ENCODE results near the gene IQGAP2. TPM values are rescaled to one million over a fixed set of nuclear protein-coding genes. Genes with fewer than 3 reads are reported as not detected.

The IQGAP2 gene
- total and polyA plus RNA-seq, 2 of the 8 experiments (the other 6 are each of a cell fraction or from before 2014, with no cell fraction given) = 19.7 to 66.0 TPM

GRCh38 chr5:76657091-76657490, 254.0 kb downstream of the IQGAP2 start:
- Histone ChIP-seq H3K79me2 (ENCODE audit: control insufficient read depth in 1 of 2, insufficient read depth in 2 of 2, low read length in 2 of 2) (no peaks in the 10 kb centered on the region), H3K56ac (replicated peaks; ENCODE audit: insufficient read length, low read depth, low read length) (no peak overlapping the region), H3K9ac (replicated peaks in 1 of 4; ENCODE audit: extremely low read depth in 1 of 4, low read depth in 3 of 4, low read length in 3 of 4) (no peak overlapping the region), H3K79me1 (ENCODE audit: low read depth, low read length) (no peaks in the 10 kb centered on the region), H3K4me3 (ENCODE audit: extremely low read depth in 1 of 4, insufficient read depth in 2 of 4, low read depth in 3 of 4, low read length in 4 of 4) (no peak overlapping the region), H3K23ac (ENCODE audit: insufficient read length) (no peak overlapping the region), H2BK120ac (replicated peaks; ENCODE audit: low read depth, low read length) (no peak overlapping the region), H3K36me3 (ENCODE audit: control insufficient read depth in 2 of 4, insufficient read depth in 4 of 4, low read length in 3 of 4) (peaks cover 0 to 5% (median 2%) of the 10 kb centered on the region in 4 experiments; a peak in 4 of 8 replicates), H4K91ac (replicated peaks; ENCODE audit: insufficient read length, low read length) (no peak overlapping the region), H2BK20ac (ENCODE audit: low read length) (no peak overlapping the region), H3K9me3 (ENCODE audit: insufficient read depth in 2 of 2, low read depth in 1 of 2, low read length in 1 of 2) (no peaks in the 10 kb centered on the region), H3K14ac (ENCODE audit: insufficient read length) (no peak overlapping the region), H3K4me2 (ENCODE audit: insufficient read depth in 1 of 2, low read depth in 2 of 2, low read length in 2 of 2) (no peak overlapping the region), H3K4me1 (replicated peaks in 1 of 4; ENCODE audit: control insufficient read depth in 3 of 4, insufficient read depth in 4 of 4, low read length in 3 of 4) (no peaks in the 10 kb centered on the region), H4K5ac (ENCODE audit: insufficient read length, low read depth, low read length) (no peak overlapping the region), H4K20me1 (replicated peaks in 1 of 2; ENCODE audit: control insufficient read depth in 1 of 2, insufficient read depth in 2 of 2, low read length in 2 of 2) (no peaks in the 10 kb centered on the region), H3K27me3 (replicated peaks in 1 of 4; ENCODE audit: control insufficient read depth in 3 of 4, extremely low read depth in 1 of 4, insufficient read depth in 3 of 4, low read length in 3 of 4) (no peaks in the 10 kb centered on the region), H2BK15ac (ENCODE audit: low read length) (no peak overlapping the region), H4K8ac (ENCODE audit: extremely low read depth, insufficient read depth, low read length) (no peak overlapping the region), H3K23me2 (ENCODE audit: low read depth, low read length) (no peaks in the 10 kb centered on the region), H3K4ac (replicated peaks; ENCODE audit: insufficient read length, low read depth, low read length) (no peak overlapping the region), H2BK12ac (ENCODE audit: low read depth, low read length) (no peak overlapping the region), H2BK5ac (ENCODE audit: low read depth, low read length) (no peak overlapping the region), H2AK5ac (ENCODE audit: low read depth, low read length) (no peak overlapping the region), H3K27ac (ENCODE audit: low read depth, low read length) (no peak overlapping the region), H2AFZ (ENCODE audit: low read length) (no peak overlapping the region), H3K18ac (ENCODE audit: extremely low read depth, low read length) (no peak overlapping the region)
- no peak for TF ChIP-seq KDM1A (IDR thresholded peaks at IDR 0.05; ENCODE audit: borderline replicate concordance, low read length)
- TF ChIP-seq EGR1 (IDR thresholded peaks at IDR 0.05; ENCODE audit: borderline replicate concordance, low read depth, low read length) = no peak
- TF ChIP-seq TBP (IDR thresholded peaks at IDR 0.05; ENCODE audit: low read depth, low read length) = no peak
- TF ChIP-seq RXRA (IDR thresholded peaks at IDR 0.05; ENCODE audit: insufficient read depth, low read depth, low read length) = no peak
- TF ChIP-seq RFX5 (IDR thresholded peaks at IDR 0.05; ENCODE audit: borderline replicate concordance, low read depth, low read length) = no peak
- no peak for TF ChIP-seq CREB1 (IDR thresholded peaks at IDR 0.05)
- TF ChIP-seq PHF8 (conservative IDR thresholded peaks at IDR 0.05; ENCODE audit: low read depth, low read length) = no peak
- TF ChIP-seq ATF3 (IDR thresholded peaks at IDR 0.05; ENCODE audit: insufficient read depth, low read depth, low read length) = no peak
- TF ChIP-seq SIX5 (IDR thresholded peaks at IDR 0.05; ENCODE audit: low read depth, low read length) = no peak
- no peak for TF ChIP-seq CHD2 (IDR thresholded peaks at IDR 0.05; ENCODE audit: low read length)
- no peak for TF ChIP-seq GABPA (IDR thresholded peaks at IDR 0.05; ENCODE audit: borderline replicate concordance, insufficient read depth, low read length)
- CTCF ChIA-PET (ENCODE audit: partially characterized antibody) = no interaction called here
- POLR2A ChIA-PET (ENCODE audit: partially characterized antibody) = no interaction called here
- no peak for FAIRE-seq
- WGBS, 2 experiments (ENCODE audit: extremely low coverage in 1 of 2, insufficient coverage in 1 of 2, insufficient read length in 1 of 2, insufficient replicate concordance in 2 of 2, low coverage in 1 of 2, low lambda C conversion rate in 2 of 2, missing lambda C conversion rate in 1 of 2) = 93% methylated on average over 3 of the region's 3 CpGs; no CpG with 5 or more reads in 1 of the 2 experiments
- no peak for DNase-seq (ENCODE audit: low read depth in 1 of 2, low spot score in 2 of 2)

Data from H1 (cell line).